Gastrocnemius medialis (tissue), 4 donors: ENCODE data around the gene GOLGA6L4. TPM values are rescaled to one million over a fixed set of nuclear protein-coding genes. Genes with fewer than 3 reads are reported as not detected.
A peak's percentile ranks its signal among the peaks of the same experiment; 100 is the strongest.
"Not testable (repeated sequence)": the region's sequence is repeated elsewhere in the genome, so short reads cannot be mapped to it uniquely, and the experiment has no call there.

ENCODE experiments used
- ATAC-seq, 2 donors: fragments of 150-250 bp; one replicate each; pipeline ENCODE4 v1.9.1; 2016
- DNase-seq, 2 donors: peaks; one replicate each; pipeline ENCODE4 v3.0.0-alpha.2; 2019
- H3K27ac ChIP-seq, 4 donors: fragments of 200-600 bp; sonication (generic); 1 replicate in 1 of 4; 2 replicates in 3 of 4; pipeline ENCODE4 v1.5.1; 2016 to 2018; ENCODE audit warnings: mild to moderate bottlenecking in 2 of 4, moderate library complexity in 1 of 4
- H3K27me3 ChIP-seq, 3 donors: fragments of 200-600 bp; sonication (generic) in 2 of 3; 1 replicate in 1 of 3; 2 replicates in 2 of 3; pipeline versions ENCODE4 v1.5.1 to v1.6.0; 2016 to 2019; ENCODE audit warnings: mild to moderate bottlenecking in 1 of 3, moderate library complexity in 1 of 3
- H3K36me3 ChIP-seq, 2 donors: fragments of 200-600 bp; sonication (generic) in 1 of 2; one replicate each; pipeline ENCODE4 v1.5.1; 2017 to 2018
- H3K4me1 ChIP-seq, 2 donors: fragments of 200-600 bp; sonication (generic) in 1 of 2; one replicate each; pipeline ENCODE4 v1.5.1; 2016 to 2017; ENCODE audit warnings: mild to moderate bottlenecking in 2 of 2
- H3K4me3 ChIP-seq, 4 donors: fragments of 200-600 bp; sonication (generic) in 3 of 4; 1 replicate in 1 of 4; 2 replicates in 3 of 4; pipeline ENCODE4 v1.5.1; 2016 to 2019; ENCODE audit warnings: mild to moderate bottlenecking in 2 of 4
- H3K9me3 ChIP-seq, 3 donors: fragments of 200-600 bp; sonication (generic) in 2 of 3; 1 replicate in 1 of 3; 2 replicates in 2 of 3; pipeline ENCODE4 v1.5.1; 2016 to 2019
- in situ Hi-C, 4 donors: fragments of 200-750 bp; cut with MboI; loops; one replicate each; pipeline versions ENCODE4 v1.15.0 to v1.8.0; 2017; ENCODE audit warnings: low sequenced_read_pairs in 4 of 4
- intact Hi-C: fragments of 100-400 bp; cut with DNase I; formaldehyde crosslinking; loops from one replicate; pipeline ENCODE4 v1.15.1; 2023; ENCODE audit warnings: low total_unique reads
- total RNA-seq, 4 donors: library from RNA; depleted of rRNA; stranded (reverse); fragments of >200 nt; gene quantifications; one replicate each; pipeline versions ENCODE4 v1.1.0 to v1.2.3, GENCODE V29; 2016

GOLGA6L4 gene
- under 1 TPM in 2 of 4 donors, not detected in 2; 0.51 to 0.55 TPM for total RNA-seq

- H3K9me3 ChIP-seq, H3K36me3 ChIP-seq, in situ Hi-C loops, DNase-seq, intact Hi-C loops, H3K27ac ChIP-seq, H3K4me1 ChIP-seq, H3K4me3 ChIP-seq, ATAC-seq, H3K27me3 ChIP-seq: not testable (repeated sequence)
These were observed at the start of gene GOLGA6L4 for GRCh38 chr15:84235573-84235972. TSS of gene GOLGA6L4 (plus strand) at chr15:84235773. CDS start at chr15:84235835, 62 bp downstream.

DNA sequence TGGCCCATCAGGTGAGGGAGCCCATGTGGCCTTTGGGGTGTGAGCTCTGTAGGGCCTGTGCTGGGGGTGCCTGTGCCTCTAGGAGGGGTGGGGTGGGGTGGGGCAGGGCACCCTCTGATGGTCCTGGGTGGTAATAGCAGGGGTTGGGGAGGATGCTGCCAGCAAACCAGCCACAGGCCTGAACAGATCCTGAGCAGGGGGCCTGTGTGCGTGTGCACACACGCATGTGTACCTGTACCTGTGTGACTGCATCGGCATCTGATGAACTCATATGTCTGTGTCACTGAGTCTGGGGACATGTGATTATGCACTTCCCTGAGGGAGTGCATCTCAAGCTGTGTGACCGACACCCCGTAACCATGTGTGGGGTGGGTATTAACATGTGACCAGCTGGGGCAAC lies 42.6 kb upstream of the GOLGA6L4 start:
- ATAC-seq, H3K27ac ChIP-seq, H3K36me3 ChIP-seq, intact Hi-C loops, in situ Hi-C loops, H3K4me1 ChIP-seq, H3K9me3 ChIP-seq, H3K27me3 ChIP-seq, H3K4me3 ChIP-seq, DNase-seq: not testable (repeated sequence)

DNA sequence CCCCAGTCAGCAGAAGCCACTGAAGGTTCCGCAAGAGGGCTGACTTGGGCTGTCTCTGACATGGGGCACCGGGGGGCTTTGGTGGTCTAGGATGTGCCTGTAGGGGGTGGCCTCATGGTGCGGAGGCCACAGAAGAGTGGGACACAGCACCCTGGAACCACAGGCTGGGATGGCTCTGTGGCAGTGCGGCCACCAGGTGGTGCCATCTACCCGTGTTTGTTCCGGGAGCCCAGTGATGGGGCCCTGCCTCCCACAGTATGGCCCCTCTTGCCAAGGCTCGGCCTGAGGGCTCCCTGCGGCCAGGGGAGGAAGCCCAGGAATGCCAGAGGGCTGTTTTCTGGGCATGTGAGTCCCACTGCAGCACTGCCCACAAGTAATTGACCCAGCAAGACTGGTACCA lies 40.0 kb upstream of the GOLGA6L4 start:
- intact Hi-C loops, H3K9me3 ChIP-seq, H3K4me1 ChIP-seq, in situ Hi-C loops, H3K27me3 ChIP-seq, H3K4me3 ChIP-seq, DNase-seq, H3K36me3 ChIP-seq, H3K27ac ChIP-seq: not testable (repeated sequence)
- peak in 1 of 2 donors; percentile 71 for ATAC-seq

DNA sequence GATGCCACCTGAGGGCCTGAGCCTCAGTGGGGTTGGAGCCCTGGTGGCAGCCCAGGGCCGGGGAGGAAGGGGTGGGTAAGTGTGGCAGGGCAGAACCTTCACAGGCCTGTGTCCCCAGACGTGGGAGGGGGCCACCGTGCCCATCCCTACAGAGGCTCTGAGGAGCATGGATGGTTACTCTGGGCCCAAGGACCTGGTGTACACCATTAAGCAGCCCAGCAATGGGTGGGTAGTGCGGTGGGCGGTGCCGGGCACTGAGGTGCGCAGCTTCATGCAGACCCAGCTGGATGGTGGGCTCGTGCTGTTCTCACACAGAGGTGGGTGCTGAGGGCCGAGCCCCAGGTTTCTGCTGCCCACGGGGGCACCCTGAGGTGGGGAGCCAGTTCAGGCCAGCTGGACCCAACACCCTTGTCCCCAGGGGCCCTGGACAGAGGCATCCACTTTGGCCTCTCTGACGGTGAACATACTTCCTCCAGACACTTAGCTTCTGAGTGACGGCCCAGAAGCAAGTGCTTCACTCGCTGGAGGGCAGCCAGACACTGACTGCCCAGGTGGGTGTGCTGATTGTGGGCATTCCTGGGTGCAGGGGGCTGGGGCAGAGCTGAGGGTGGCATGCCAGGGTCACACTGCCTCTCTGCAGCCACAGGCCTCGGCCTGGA lies 38.9 kb upstream of the GOLGA6L4 start:
- in situ Hi-C loops, H3K36me3 ChIP-seq, DNase-seq, H3K9me3 ChIP-seq, H3K27ac ChIP-seq, ATAC-seq, H3K27me3 ChIP-seq, H3K4me1 ChIP-seq, H3K4me3 ChIP-seq, intact Hi-C loops: not testable (repeated sequence)

- H3K9me3 ChIP-seq, H3K27me3 ChIP-seq, intact Hi-C loops, H3K4me3 ChIP-seq, H3K36me3 ChIP-seq, H3K27ac ChIP-seq, H3K4me1 ChIP-seq, DNase-seq, in situ Hi-C loops, ATAC-seq: not testable (repeated sequence)
These were observed 35.7 kb upstream of the GOLGA6L4 start for GRCh38 chr15:84199865-84200264.

DNA sequence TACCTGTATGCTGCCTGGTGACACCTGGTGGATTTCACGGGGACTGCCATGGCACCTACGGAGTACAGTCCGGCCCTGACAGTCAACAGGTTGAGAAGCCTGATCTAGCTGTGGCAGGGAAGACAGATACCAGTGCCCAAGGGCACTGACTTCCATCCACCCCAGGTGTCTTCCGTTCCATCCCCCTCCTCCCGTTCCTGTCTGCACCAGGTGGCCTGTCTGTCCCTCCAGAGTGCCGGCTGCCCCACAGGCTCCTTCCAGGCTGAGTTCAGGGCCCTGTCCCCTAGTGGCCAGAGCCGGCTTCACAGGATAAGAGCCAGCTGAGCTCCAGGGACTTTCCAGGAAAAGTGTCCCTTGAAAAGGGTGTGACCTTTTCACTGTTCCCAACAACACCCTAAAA lies 10.9 kb downstream of the GOLGA6L4 start:
- DNase-seq, result not testable (repeated sequence)

More for the DNA sequence above, 10.9 kb downstream of the GOLGA6L4 start:
- H3K36me3 ChIP-seq, intact Hi-C loops, H3K9me3 ChIP-seq, H3K27me3 ChIP-seq, H3K27ac ChIP-seq, H3K4me1 ChIP-seq, in situ Hi-C loops, ATAC-seq, H3K4me3 ChIP-seq: not testable (repeated sequence)
